HG03571 (cell line): ENCODE results near the gene GLYATL1.

Experiments
- ATAC-seq: cut with Tn5 transposase; IDR thresholded peaks from one replicate; pipeline ENCODE4 v1.9.1; 2021; ENCODE audit not compliant: unreplicated experiment

Gene GLYATL1

GRCh38 chr11:58926251-58926650 lies 13.0 kb upstream of the GLYATL1 start:
- ATAC-seq, result no peak

- ATAC-seq, result no peak
These were observed 12.6 kb upstream of the GLYATL1 start for GRCh38 chr11:58926695-58927094.

DNA sequence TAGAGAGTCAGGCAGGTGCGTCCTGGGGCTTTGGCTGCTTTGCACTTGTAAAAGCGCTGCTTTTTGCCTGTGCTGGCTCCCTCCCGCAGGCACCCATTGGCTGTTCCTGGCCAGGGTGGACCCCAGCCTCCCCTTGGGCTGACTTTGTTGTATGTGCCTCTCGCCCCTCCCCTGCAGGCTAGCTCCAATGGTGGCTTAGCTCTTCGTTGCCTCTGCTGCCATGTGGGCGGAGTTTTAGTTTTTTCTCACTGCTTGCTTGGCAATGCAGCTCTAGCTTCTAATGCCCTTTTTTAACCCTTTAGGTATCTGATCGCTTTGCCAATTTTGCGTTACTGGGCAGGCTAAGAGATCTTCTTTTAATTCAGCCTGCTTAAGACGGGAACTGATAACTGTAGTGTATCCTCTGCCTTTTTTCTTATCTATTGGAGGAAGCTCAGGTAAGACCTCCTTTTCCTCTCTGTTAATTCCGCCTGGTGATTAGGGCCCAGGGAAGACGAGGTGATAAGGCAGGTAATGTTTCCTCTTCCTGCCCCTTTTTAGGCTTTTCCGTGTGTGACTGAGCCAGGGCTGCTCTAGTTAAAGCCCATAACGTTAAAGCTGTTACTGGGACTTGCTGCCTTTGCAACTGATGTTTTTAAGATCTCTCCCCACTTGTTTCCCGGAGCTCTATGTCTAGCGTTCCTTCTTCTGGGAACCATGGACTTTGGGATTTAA lies 11.7 kb upstream of the GLYATL1 start:
- no peak for ATAC-seq

GRCh38 chr11:58928107-58928499 lies 11.2 kb upstream of the GLYATL1 start:
- ATAC-seq, result no peak

DNA sequence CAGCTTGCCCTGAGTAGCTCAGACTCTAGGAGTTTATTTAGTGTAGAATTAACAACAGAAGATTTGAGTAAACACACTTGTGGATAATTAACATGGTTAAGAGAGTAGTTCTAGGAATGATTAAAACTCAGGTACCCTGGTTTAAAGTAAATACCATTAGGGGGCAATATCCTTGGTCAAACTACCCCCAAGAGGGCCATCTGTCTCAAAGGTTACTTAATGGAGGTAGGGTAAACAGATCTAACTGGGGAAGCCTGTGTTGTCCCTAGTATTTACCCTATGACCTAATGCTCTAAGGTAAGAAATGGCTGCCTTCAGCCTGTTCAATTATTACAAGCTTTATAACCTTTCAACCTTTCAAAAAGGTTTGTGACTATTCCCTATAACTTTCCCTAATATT lies 10.6 kb upstream of the GLYATL1 start:
- ATAC-seq, result no peak

DNA sequence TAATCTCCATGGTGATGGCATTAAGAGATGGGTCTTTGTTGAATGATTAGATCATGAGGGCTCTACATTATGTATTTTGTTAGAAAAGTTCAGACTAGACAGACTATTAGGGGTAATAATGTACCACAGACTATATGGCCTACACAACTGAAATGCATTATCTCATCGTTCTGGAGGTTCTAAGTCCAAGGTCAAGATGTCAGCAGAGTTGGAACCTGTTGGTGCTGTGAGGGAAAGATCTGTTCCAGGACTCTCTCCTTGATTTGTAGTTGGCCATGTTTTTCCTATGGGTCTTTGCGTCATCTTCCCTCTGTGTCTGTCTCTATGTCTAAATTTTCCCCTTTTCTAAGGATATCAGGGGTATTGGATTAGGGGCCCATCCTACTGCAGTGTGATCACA lies 8.4 kb upstream of the GLYATL1 start:
- ATAC-seq, result no peak

DNA sequence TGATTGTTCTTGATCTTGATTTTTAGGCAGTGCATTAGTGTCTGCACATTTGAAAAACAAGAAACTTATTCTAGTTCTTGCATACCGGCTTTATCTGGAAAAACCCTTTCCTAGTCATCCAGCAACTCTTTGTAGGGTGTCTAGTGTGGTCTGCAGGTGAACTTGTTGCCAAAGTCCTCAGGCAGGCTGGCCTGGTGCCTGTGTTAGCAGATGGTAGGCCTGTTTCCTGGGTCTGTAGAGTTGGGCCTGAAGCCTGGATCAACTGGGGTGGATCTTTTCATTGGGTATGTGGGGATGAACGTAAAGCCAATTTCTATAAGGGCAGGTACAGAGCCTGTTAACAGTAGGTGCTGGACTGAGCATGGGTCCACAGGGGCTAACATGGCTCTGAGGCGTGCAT lies 5.6 kb upstream of the GLYATL1 start:
- no peak for ATAC-seq

- ATAC-seq, result no peak
These were observed 4.3 kb upstream of the GLYATL1 start for GRCh38 chr11:58934945-58935513.

- ATAC-seq, result no peak
These were observed 890 bp upstream of the GLYATL1 start for GRCh38 chr11:58938398-58938797.

DNA sequence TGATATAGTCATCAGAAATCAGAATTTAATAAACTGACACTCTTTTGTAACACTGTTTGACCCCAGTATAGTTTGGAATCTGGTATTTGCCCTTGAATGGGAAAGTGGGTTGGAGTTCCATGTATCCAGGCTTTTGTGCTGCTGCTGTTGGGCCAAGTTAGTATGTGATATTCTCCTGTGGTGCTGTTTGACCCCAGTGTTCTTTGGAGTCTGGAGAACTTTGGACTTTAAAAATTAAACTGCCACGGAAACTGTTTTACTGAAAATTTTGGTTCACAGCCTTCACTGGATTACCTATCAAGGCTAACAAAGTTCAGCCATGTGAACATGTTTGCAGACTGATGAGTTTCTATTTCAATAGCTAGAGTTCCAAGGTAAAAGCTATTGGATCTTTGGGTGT lies 740 bp downstream of the GLYATL1 start:
- no peak for ATAC-seq

GRCh38 chr11:58941838-58942237 lies 2.5 kb downstream of the GLYATL1 start:
- ATAC-seq, result no peak

DNA sequence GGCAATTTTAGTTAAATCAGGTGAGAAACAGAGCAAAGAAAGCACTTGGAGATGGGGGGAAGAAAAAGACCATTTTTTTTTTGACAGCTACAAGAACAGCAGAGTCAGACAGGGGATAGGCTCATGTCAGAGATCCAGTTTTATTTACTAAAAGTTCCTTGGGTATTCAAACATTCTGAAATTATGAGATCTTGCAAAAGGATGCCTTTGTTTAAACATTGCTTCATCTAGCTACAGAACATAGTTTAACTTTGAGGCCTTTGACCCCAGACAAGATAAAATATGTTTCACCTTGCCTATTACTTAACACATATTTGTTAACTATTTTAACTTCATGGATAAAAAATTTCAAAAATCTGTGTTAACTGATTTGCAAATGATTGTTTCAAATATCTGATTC lies 6.4 kb downstream of the GLYATL1 start:
- no peak for ATAC-seq

DNA sequence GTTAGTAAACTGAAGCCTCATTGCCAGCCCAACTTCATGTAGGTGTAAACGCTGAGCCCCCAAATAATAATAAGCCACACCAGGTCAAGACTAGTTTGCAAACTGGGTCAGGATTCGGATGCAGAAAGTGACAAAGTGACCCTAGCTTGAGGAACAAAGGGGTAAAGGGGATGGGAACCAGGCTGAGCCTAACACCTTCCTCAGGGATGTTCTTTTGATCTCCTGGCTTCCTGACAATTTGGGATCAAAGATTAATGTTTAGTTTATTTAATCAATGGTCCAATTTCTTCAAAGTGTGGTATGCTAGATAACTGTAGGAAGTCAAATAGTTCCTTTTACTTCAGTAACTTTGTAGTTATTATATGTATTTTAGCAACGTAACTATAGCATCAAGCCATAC lies 9.9 kb downstream of the GLYATL1 start:
- ATAC-seq, result no peak

DNA sequence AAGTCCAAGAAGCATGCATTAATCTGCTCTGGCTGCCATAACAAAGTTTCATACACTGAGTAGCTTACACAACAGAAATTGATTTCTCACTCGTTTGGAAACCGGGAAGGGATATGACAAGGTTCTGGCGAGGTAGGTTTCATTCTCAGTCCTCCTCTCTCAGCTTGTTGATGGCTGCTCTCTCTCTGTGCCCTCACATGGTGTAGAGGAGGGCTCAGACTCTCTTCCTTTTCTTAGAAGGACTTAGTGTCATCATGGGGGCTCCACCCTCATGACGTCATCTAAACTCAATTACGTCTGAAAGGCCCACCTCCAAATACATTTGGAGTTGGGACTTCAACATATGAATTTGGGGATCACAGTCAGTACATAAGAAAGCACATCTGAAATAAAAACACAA lies 18.6 kb downstream of the GLYATL1 start:
- ATAC-seq, result no peak

GRCh38 chr11:58958500-58958899 lies 19.2 kb downstream of the GLYATL1 start:
- ATAC-seq, result no peak

DNA sequence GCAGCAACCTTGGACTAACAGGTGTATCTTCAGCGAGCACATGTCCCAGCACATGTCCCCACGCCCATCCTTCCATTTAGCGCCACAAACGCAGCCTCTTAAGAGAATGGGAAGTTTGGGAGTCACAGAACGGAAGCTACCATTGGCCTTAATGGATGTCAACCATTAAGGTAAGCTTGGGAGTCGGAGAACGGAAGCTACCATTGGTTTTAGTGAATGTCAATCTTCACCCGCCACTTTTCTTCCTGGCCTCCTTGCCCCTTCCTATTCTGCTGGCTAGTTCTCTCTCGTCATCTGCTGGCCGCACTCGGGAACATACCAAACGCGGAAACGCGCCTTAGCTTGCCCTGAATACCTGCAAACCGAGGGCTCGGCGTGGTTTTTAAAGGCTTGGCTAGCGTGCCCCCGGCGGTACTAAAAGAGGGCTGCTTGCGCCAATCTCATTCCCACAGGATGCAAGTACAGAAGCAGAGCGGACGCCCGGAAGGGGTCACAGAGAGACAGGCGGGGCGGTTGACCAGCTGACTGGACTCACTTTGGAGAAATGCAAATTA lies 24.3 kb downstream of the GLYATL1 start:
- ATAC-seq, result no peak

DNA sequence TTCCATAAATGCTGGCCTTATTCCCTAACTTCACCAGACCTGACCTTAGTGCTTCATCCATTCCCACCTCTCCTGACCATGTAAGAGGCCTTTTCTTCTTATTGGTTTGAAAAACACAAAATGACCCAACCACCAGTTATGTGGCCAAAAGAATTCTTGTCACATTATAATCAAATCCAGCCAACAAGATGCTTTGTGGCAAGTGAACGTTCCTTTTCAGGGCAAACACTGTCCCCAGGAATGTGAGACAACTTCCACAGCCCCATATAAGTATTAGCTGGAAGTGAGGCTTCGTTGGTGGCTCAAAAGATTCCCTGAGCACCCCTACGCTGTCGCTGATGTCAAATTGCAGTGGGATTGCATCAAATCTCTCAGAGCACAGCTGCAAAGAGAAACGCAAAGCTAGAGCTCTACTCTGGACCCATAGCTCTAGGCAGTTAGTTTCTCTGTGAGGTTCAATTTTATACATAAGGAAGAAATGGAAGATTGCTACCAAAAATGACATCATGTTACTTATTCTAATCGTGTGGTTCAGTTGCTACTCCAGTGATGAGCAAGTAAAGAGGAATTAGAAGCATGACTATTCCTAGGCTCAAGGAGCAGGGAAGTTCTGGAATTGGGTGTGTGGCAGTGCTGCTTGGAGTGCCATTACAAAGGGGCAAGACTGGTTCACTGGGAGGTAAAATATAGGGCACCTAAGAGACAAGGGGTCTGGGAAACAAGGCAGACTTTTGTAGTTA lies 26.1 kb downstream of the GLYATL1 start:
- no peak for ATAC-seq

- ATAC-seq, result no peak
These were observed 29.0 kb downstream of the GLYATL1 start for GRCh38 chr11:58968251-58968711.

DNA sequence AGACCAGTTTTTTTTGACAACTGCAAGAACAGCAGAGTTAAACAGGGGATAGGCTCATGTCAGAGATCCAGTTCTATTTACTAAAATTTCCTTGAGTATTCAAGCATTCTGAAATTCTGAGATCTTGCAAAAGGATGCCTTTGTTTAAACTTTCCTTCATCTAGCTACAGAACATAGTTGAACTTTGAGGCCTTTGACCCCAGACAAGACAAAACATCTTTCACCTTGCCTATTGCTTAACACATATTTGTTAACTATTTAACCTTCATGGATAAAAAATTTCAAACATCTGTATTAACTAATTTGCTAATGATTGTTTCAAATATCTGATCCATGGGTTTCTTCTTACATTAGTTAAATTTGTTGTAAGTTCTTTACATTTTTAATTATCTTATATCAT lies 38.2 kb downstream of the GLYATL1 start:
- ATAC-seq, result no peak

- no peak for ATAC-seq
These were observed 39.9 kb downstream of the GLYATL1 start for GRCh38 chr11:58979222-58979621.

- no peak for ATAC-seq
These were observed 41.0 kb downstream of the GLYATL1 start for GRCh38 chr11:58980159-58980843.
